Stimulated activated CD4-positive, alpha-beta T cell treated with anti-CD3 and anti-CD28 coated beads, Interleukin-1b, Interleukin-23, amount 100 ng/mL, for 48 hours (primary cell): Measurements from ENCODE around the gene IL27RA.

Experiments used
- DNase-seq: peaks from one replicate; pipeline ENCODE4 v3.0.0-alpha.2; 2020

Gene IL27RA

GRCh38 chr19:14031719-14032480 is at the start of gene IL27RA:
Gene IL27RA (plus strand): TSS chr19:14031762. CDS start chr19:14031873, 111 bp downstream.
- peak; percentile 67 for DNase-seq

GRCh38 chr19:13981988-13982501 is 49.5 kb upstream of the IL27RA start:
- no peak for DNase-seq

- no peak for DNase-seq
Observed at GRCh38 chr19:13982773-13983172, 48.8 kb upstream of the IL27RA start.

- no peak for DNase-seq
Observed at GRCh38 chr19:13983213-13983889, 48.2 kb upstream of the IL27RA start.

GRCh38 chr19:13984186-13984585 is 47.4 kb upstream of the IL27RA start:
- DNase-seq: no peak

- DNase-seq: no peak
Observed at GRCh38 chr19:13984875-13985741, 46.5 kb upstream of the IL27RA start.

GRCh38 chr19:13985771-13986347 is 45.7 kb upstream of the IL27RA start:
- no peak for DNase-seq

- peak; percentile 99 for DNase-seq
Observed at GRCh38 chr19:13986348-13986904, 45.1 kb upstream of the IL27RA start.

- DNase-seq: no peak
Observed at GRCh38 chr19:13987101-13987890, 44.3 kb upstream of the IL27RA start.

- no peak for DNase-seq
Observed at GRCh38 chr19:13989487-13989886, 42.1 kb upstream of the IL27RA start.

- no peak for DNase-seq
Observed at GRCh38 chr19:13990085-13990484, 41.5 kb upstream of the IL27RA start.

- no peak for DNase-seq
Observed at GRCh38 chr19:13992025-13992424, 39.5 kb upstream of the IL27RA start.

- no peak for DNase-seq
Observed at GRCh38 chr19:13993590-13994300, 37.8 kb upstream of the IL27RA start.

GRCh38 chr19:13995017-13995728 is 36.4 kb upstream of the IL27RA start:
- no peak for DNase-seq

- no peak for DNase-seq
Observed at GRCh38 chr19:13995878-13996765, 35.4 kb upstream of the IL27RA start.

GRCh38 chr19:13996928-13997630 is 34.5 kb upstream of the IL27RA start:
- DNase-seq: no peak

- no peak for DNase-seq
Observed at GRCh38 chr19:13997631-13997962, 34.0 kb upstream of the IL27RA start.

GRCh38 chr19:13998426-13998825 is 33.1 kb upstream of the IL27RA start:
- no peak for DNase-seq

- DNase-seq: no peak
Observed at GRCh38 chr19:13999085-13999484, 32.5 kb upstream of the IL27RA start.
